Esophagus (tissue), 2 donors: ENCODE measurements around the gene RAPGEF2. TPM values are rescaled to one million over a fixed set of nuclear protein-coding genes. Genes with fewer than 3 reads are reported as not detected.
"Not testable (repeated sequence)": the region's sequence is repeated elsewhere in the genome, so short reads cannot be mapped to it uniquely, and the experiment has no call there.

ENCODE experiments used
- H3K27ac ChIP-seq, 2 donors: one replicate each; pipeline ENCODE4 v1.5.1; 2013; ENCODE audit warnings: low read depth in 2 of 2, mild to moderate bottlenecking in 2 of 2, inconsistent platforms in 1 of 2, low read length in 1 of 2, moderate library complexity in 1 of 2
- H3K27me3 ChIP-seq, 2 donors: one replicate each; pipeline ENCODE4 v1.6.1; 2013; ENCODE audit warnings: low read length in 2 of 2, control low read depth in 1 of 2, mild to moderate bottlenecking in 1 of 2; ENCODE audit not compliant: insufficient read depth in 2 of 2, control insufficient read depth in 1 of 2
- H3K36me3 ChIP-seq, 2 donors: one replicate each; pipeline ENCODE4 v1.6.1; 2013; ENCODE audit warnings: low read length in 1 of 2; ENCODE audit not compliant: control insufficient read depth in 2 of 2, insufficient read depth in 2 of 2
- H3K4me1 ChIP-seq, 2 donors: one replicate each; pipeline ENCODE4 v1.6.1; 2013; ENCODE audit warnings: low read length in 1 of 2; ENCODE audit not compliant: control insufficient read depth in 2 of 2, insufficient read depth in 2 of 2
- H3K4me3 ChIP-seq, 2 donors: one replicate each; pipeline ENCODE4 v1.5.1; 2013; ENCODE audit warnings: low read length in 2 of 2, mild to moderate bottlenecking in 2 of 2, low read depth in 1 of 2, moderate library complexity in 1 of 2
- H3K9me3 ChIP-seq, 2 donors: one replicate each; pipeline ENCODE4 v1.6.1; 2013; ENCODE audit warnings: mild to moderate bottlenecking in 2 of 2, low read depth in 1 of 2, low read length in 1 of 2, moderate library complexity in 1 of 2; ENCODE audit not compliant: control insufficient read depth in 2 of 2, insufficient read depth in 1 of 2
- WGBS, 2 donors: extraction: QIAGEN DNeasy Blood & Tissue Kit; methylation state at CpG; one replicate each; pipeline ENCODE4 v1.1.7; 2013; 5-methylcytosine and 5-hydroxymethylcytosine counted together
- polyA plus RNA-seq, 2 donors: library from polyadenylated mRNA; stranded (reverse); fragments of 200-250 nt; gene quantifications; one replicate each; pipeline ENCODE4 v1.2.3, GENCODE V29; 2013
- donor health status: healthy with polysubstance abuse.
- donor health status: Bipolar disorder and iron deficiency.

RAPGEF2 gene
- polyA plus RNA-seq, 2 donors: 3.9 to 4.3 TPM

DNA sequence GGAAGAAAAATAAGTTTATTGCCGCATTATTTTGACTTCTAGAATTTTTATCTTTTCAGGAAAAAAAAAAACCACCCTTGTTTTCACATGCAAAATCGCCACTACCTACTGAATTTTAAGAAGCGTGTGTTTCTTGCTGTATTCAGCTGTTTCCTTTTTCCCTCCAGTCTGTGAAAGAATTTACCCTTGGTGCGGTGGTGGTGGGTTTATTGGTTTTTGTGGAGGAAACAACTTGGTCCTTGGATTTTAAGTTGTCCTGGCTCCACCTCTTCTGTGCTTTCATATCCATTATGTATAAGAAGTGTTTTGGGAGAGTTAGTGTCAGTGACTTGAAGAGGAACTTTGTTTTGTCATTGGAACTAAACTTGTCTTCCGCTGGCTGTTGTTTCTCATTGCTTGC is 8.1 kb downstream of the RAPGEF2 start:
- WGBS, 2 donors: 87 to 89% methylated on average over 5 of the region's 5 CpGs
- no peaks in the 10 kb centered on the region for H3K36me3 ChIP-seq
- H3K4me1 ChIP-seq: no peaks in the 10 kb centered on the region
- H3K27ac ChIP-seq: no peak overlapping the region
- H3K9me3 ChIP-seq: no peaks in the 10 kb centered on the region
- H3K4me3 ChIP-seq: no peak overlapping the region
- no peaks in the 10 kb centered on the region for H3K27me3 ChIP-seq

DNA sequence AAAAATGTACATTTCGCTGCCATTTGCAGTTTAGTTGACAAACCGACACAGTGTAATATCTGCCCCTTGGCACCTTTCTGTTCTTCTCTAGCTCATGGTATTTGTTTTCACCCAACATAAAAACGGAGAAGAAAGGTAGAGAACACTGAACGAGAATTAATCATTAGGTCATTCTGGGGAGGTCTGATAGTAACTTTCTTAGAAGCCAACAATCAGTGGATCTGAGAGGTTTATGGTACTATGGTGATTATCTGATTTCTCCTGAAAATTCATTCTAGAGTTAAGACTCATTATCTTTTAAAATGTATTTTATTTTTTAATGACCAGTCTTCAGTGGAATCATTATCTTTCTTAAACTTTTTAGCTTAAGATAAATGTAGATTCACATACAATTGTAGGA is 8.5 kb downstream of the RAPGEF2 start:
- Histone ChIP-seq H3K36me3 (no peaks in the 10 kb centered on the region), H3K27me3 (no peaks in the 10 kb centered on the region), H3K9me3 (no peaks in the 10 kb centered on the region), H3K4me1 (no peaks in the 10 kb centered on the region), H3K27ac (no peak overlapping the region), H3K4me3 (no peak overlapping the region)
- 86 to 91% methylated on average over 4 of the region's 4 CpGs for WGBS, 2 donors

DNA sequence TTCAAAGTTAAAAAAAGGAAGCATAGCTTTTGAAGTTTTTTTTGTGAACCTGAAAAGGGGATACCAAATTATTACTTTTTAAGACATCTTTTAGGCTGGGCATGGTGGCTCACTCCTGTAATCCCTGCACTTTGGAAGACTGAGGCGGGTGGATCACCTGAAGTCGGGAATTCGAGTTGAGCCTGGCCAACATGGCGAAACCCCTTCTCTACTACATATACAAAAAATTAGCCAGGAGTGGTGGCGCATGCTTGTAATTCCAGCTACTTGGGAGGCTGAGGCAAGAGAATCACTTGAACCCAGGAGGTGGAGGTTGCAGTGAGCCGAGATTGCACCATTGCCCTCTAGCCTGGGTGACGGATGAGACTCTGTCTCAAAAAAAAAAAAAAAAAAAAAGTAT is 10.5 kb downstream of the RAPGEF2 start:
- H3K4me3 ChIP-seq, H3K27me3 ChIP-seq, H3K36me3 ChIP-seq, H3K9me3 ChIP-seq, H3K27ac ChIP-seq, H3K4me1 ChIP-seq: not testable (repeated sequence)
- 97 to 98% methylated on average over 7 of the region's 7 CpGs for WGBS, 2 donors

DNA sequence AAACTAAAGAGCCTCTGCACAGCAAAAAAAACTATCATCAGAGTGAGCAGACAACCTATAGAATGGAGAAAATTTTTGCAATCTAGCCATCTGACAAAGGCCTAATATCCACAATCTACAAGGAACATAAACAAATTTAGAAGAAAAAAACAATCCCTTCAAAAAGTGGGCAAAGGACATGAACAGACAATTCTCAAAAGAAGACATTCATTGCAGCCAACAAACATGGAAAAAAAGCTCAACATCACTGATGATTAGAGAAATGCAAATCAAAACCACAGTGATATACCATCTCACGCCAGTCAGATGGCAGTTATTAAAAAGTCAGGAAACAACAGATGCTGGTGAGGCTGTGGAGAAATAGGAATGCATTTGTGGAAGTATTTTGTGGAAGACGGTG is 13.2 kb downstream of the RAPGEF2 start:
- H3K4me3 ChIP-seq, H3K36me3 ChIP-seq, H3K27me3 ChIP-seq, H3K4me1 ChIP-seq, H3K27ac ChIP-seq, H3K9me3 ChIP-seq: not testable (repeated sequence)
- WGBS, 2 donors: 91 to 93% methylated on average over 2 of the region's 2 CpGs

DNA sequence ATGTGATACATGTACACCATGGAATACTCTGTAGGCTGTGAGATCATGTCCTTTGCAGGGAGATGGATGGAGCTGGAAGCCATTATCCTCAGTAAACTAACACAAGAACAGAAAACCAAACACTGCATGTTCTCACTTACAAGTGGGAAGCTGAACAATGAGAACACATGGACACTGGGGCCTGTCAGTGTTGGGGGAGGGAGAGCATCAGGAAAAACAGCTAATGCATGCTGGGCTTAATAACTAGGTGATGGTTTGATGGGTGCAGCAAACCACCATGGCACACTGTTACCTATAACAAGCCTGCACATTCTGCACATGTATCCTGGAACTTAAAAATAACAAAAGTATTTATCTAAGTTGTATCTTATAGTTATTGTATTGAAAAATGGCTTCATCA is 13.8 kb downstream of the RAPGEF2 start:
- H3K36me3 ChIP-seq, H3K27ac ChIP-seq, H3K9me3 ChIP-seq, H3K4me3 ChIP-seq, H3K27me3 ChIP-seq, H3K4me1 ChIP-seq: not testable (repeated sequence)

DNA sequence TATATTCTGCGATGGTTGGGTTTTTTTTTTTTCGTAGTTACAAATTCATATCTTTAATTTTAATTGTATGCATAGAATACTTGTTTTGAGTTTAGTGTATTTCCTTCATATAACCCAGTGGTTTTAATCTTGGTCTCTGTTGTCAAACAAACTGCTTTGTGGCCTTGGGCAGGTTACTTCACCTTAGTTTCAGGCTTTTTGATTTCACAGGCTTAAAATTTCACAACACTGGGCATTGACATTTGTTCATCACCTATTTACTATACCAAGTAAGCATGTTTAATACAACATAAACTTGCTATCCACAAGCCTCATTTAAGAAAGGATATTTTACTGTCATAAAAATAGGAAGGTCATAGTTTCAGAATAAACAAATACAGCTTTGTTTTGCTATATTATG is 14.7 kb downstream of the RAPGEF2 start:
- Histone ChIP-seq H3K9me3 (no peaks in the 10 kb centered on the region), H3K4me3 (no peak overlapping the region), H3K27ac (no peak overlapping the region), H3K36me3 (no peaks in the 10 kb centered on the region), H3K27me3 (no peaks in the 10 kb centered on the region), H3K4me1 (no peaks in the 10 kb centered on the region)
- 71 to 94% methylated on average over 2 of the region's 2 CpGs for WGBS, 2 donors

DNA sequence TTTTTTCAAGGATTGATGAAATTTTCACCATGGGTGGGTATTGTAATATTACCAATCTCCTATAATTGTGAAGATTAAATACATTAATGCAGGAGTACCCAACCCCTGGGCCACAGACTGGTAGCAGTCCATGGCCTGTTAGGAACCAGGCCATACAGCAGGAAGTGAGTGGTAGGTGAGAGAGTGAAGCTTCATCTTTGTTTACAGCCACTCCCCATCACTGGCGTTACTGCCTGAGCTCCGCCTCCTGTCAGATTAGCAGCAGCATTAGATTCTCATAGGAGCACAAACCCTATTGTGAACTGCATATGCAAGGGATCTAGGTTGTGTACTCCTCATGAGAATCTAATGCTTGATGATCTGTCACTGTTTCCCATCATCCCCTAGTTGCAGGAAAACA is 15.1 kb downstream of the RAPGEF2 start:
- Histone ChIP-seq H3K9me3 (no peaks in the 10 kb centered on the region), H3K27ac (no peak overlapping the region), H3K27me3 (no peaks in the 10 kb centered on the region), H3K4me3 (no peak overlapping the region), H3K36me3 (no peaks in the 10 kb centered on the region), H3K4me1 (no peaks in the 10 kb centered on the region)
- 55 to 74% methylated on average over 2 of the region's 2 CpGs for WGBS, 2 donors

DNA sequence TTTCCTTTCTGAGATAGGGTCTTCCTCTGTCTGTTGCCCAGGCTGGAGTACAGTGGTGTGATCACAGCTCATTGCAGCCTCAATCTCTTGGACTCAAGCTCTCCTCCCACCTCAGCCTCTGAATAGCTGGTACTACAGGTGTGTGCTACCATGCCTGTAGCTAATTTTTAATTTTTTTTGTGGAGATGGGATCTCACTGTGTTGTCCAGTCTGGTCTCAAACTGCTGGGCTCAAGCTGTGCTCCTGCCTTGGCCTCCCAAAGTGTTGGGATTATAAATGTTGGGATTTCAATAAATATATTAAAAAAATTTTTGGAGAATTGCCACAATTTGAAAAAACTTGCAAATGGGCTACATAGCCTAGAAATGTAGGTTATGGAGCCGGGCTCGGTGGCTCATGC is 18.5 kb downstream of the RAPGEF2 start:
- Histone ChIP-seq H3K27ac (no peak overlapping the region), H3K9me3 (no peaks in the 10 kb centered on the region), H3K4me1 (no peaks in the 10 kb centered on the region), H3K36me3 (no peaks in the 10 kb centered on the region), H3K27me3 (no peaks in the 10 kb centered on the region), H3K4me3 (no peak overlapping the region)
- WGBS, 2 donors: 94 to 98% methylated on average over 2 of the region's 2 CpGs

DNA sequence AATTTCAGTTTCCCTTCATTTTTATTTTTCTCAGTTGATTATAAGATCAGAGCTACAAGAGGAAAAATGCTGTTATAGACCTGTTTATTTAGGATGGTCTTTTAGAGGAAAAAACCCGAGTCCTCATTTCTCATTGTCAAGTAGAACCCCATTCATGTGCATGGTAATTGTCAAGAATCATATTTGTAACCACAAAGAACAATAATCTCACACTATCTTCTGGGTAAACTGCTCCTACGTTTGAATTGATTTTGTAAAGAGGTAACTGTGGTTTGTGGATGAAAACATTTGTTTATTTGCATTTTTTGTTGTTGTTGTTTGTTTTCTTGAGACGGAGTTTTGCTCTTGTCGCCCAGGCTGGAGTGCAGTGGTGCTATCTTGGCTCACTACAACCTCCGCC is 23.8 kb downstream of the RAPGEF2 start:
- Histone ChIP-seq H3K9me3 (no peaks in the 10 kb centered on the region), H3K27me3 (no peaks in the 10 kb centered on the region), H3K4me3 (no peak overlapping the region), H3K36me3 (no peaks in the 10 kb centered on the region), H3K27ac (no peak overlapping the region), H3K4me1 (no peaks in the 10 kb centered on the region)
- 83 to 91% methylated on average over 5 of the region's 5 CpGs for WGBS, 2 donors

DNA sequence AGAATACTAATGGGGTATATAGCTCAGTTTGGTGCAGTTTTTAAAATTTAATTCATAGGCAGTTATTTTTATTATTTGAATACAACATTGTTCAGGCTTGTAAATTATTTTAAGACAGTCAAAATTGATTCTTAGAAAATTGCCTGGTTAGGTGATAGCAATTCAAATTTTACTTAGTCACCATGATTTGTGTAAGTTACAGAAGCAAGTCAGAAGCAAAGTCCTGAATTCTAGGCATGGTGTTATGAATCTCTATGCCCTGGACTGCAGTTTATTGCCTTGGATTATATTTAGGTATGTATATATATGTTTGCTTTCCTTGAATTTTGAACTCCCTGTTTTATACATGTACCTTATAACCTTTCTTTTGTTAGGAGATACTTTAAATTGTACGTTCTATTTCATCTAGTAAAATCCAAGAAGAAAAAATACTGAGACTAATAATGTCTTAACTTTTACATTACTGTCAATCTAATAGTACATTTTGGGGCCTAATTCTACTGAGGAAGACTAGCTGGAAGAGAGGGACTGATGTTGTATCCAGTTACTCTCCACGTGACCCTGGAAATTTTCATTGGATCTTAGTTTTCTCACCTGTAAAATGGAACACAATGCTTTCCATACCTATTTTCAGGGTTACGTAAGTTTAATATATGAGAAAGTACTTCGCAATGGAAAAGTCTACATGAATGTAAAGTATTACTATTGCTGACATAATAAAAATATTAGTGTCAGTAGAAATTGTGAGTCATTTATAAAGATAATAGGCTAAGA is 25.1 kb downstream of the RAPGEF2 start:
- H3K27me3 ChIP-seq: no peaks in the 10 kb centered on the region
- no peak overlapping the region for H3K27ac ChIP-seq
- H3K4me1 ChIP-seq: no peaks in the 10 kb centered on the region
- no peak overlapping the region for H3K4me3 ChIP-seq
- no peaks in the 10 kb centered on the region for H3K9me3 ChIP-seq
- 92% methylated on average over 4 of the region's 4 CpGs for WGBS, 2 donors
- no peaks in the 10 kb centered on the region for H3K36me3 ChIP-seq
